Measurements from ENCODE around the gene ARID5B.

The ARID5B gene

GRCh38 chr10:62037890-62038608, 136.6 kb downstream of the ARID5B start:
- DNase-seq (ENCODE audit: low read depth, low spot score), result no peak
- Histone ChIP-seq H3K9me3 (ENCODE audit: insufficient read depth, low read length) (no peaks in the 10 kb centered on the region), H3K4me3 (ENCODE audit: insufficient read length, low read depth) (no peak overlapping the region), H3K27me3 (ENCODE audit: insufficient read depth, insufficient read length) (no peaks in the 10 kb centered on the region), H3K4me1 (ENCODE audit: insufficient read depth, insufficient read length) (no peaks in the 10 kb centered on the region), H3K36me3 (ENCODE audit: insufficient read depth, insufficient read length, low read length) (no peaks in the 10 kb centered on the region), H3K9ac (ENCODE audit: insufficient read length, low read depth) (no peak overlapping the region)
- TF ChIP-seq ZNF274 (IDR thresholded peaks at IDR 0.05; ENCODE audit: low read depth, low read length) (no peak), YY1 (IDR thresholded peaks at IDR 0.05; ENCODE audit: insufficient read depth, insufficient read length) (no peak), SUZ12 (IDR thresholded peaks at IDR 0.05; ENCODE audit: extremely low read depth, insufficient read depth, insufficient read length) (no peak)

GRCh38 chr10:62038609-62039190, 137.2 kb downstream of the ARID5B start:
- TF ChIP-seq SUZ12 (IDR thresholded peaks at IDR 0.05; ENCODE audit: extremely low read depth, insufficient read depth, insufficient read length) (no peak), ZNF274 (IDR thresholded peaks at IDR 0.05; ENCODE audit: low read depth, low read length) (no peak), YY1 (IDR thresholded peaks at IDR 0.05; ENCODE audit: insufficient read depth, insufficient read length) (no peak)
- peak; percentile 35 for DNase-seq (ENCODE audit: low read depth, low spot score)
- Histone ChIP-seq H3K27me3 (ENCODE audit: insufficient read depth, insufficient read length) (no peaks in the 10 kb centered on the region), H3K9ac (ENCODE audit: insufficient read length, low read depth) (no peak overlapping the region), H3K36me3 (ENCODE audit: insufficient read depth, insufficient read length, low read length) (no peaks in the 10 kb centered on the region), H3K4me3 (ENCODE audit: insufficient read length, low read depth) (no peak overlapping the region), H3K4me1 (ENCODE audit: insufficient read depth, insufficient read length) (no peaks in the 10 kb centered on the region), H3K9me3 (ENCODE audit: insufficient read depth, low read length) (no peaks in the 10 kb centered on the region)

- TF ChIP-seq SUZ12 (IDR thresholded peaks at IDR 0.05; ENCODE audit: extremely low read depth, insufficient read depth, insufficient read length) (no peak), YY1 (IDR thresholded peaks at IDR 0.05; ENCODE audit: insufficient read depth, insufficient read length) (no peak), ZNF274 (IDR thresholded peaks at IDR 0.05; ENCODE audit: low read depth, low read length) (no peak)
- no peaks in the 10 kb centered on the region for H3K36me3 ChIP-seq (ENCODE audit: insufficient read depth, insufficient read length, low read length)
- no peaks in the 10 kb centered on the region for H3K9me3 ChIP-seq (ENCODE audit: insufficient read depth, low read length)
- no peak for DNase-seq (ENCODE audit: low read depth, low spot score)
- no peaks in the 10 kb centered on the region for H3K4me1 ChIP-seq (ENCODE audit: insufficient read depth, insufficient read length)
- H3K4me3 ChIP-seq (ENCODE audit: insufficient read length, low read depth), result no peak overlapping the region
- no peaks in the 10 kb centered on the region for H3K27me3 ChIP-seq (ENCODE audit: insufficient read depth, insufficient read length)
- no peak overlapping the region for H3K9ac ChIP-seq (ENCODE audit: insufficient read length, low read depth)
Measured at GRCh38 chr10:62039954-62040353, 138.5 kb downstream of the ARID5B start.

- H3K4me3 ChIP-seq (ENCODE audit: insufficient read length, low read depth), result no peak overlapping the region
- H3K4me1 ChIP-seq (ENCODE audit: insufficient read depth, insufficient read length), result no peaks in the 10 kb centered on the region
- no peaks in the 10 kb centered on the region for H3K27me3 ChIP-seq (ENCODE audit: insufficient read depth, insufficient read length)
- no peak for TF ChIP-seq ZNF274 (IDR thresholded peaks at IDR 0.05; ENCODE audit: low read depth, low read length)
- TF ChIP-seq YY1 (IDR thresholded peaks at IDR 0.05; ENCODE audit: insufficient read depth, insufficient read length), result no peak
- TF ChIP-seq SUZ12 (IDR thresholded peaks at IDR 0.05; ENCODE audit: extremely low read depth, insufficient read depth, insufficient read length), result no peak
- H3K36me3 ChIP-seq (ENCODE audit: insufficient read depth, insufficient read length, low read length), result no peaks in the 10 kb centered on the region
- H3K9me3 ChIP-seq (ENCODE audit: insufficient read depth, low read length), result no peaks in the 10 kb centered on the region
- H3K9ac ChIP-seq (ENCODE audit: insufficient read length, low read depth), result no peak overlapping the region
- no peak for DNase-seq (ENCODE audit: low read depth, low spot score)
Measured at GRCh38 chr10:62040881-62041280, 139.4 kb downstream of the ARID5B start.

GRCh38 chr10:62043421-62044021, 142.0 kb downstream of the ARID5B start:
- TF ChIP-seq ZNF274 (IDR thresholded peaks at IDR 0.05; ENCODE audit: low read depth, low read length) (no peak), SUZ12 (IDR thresholded peaks at IDR 0.05; ENCODE audit: extremely low read depth, insufficient read depth, insufficient read length) (no peak), YY1 (IDR thresholded peaks at IDR 0.05; ENCODE audit: insufficient read depth, insufficient read length) (no peak)
- Histone ChIP-seq H3K4me1 (ENCODE audit: insufficient read depth, insufficient read length) (no peaks in the 10 kb centered on the region), H3K9ac (ENCODE audit: insufficient read length, low read depth) (no peak overlapping the region), H3K9me3 (ENCODE audit: insufficient read depth, low read length) (no peaks in the 10 kb centered on the region), H3K27me3 (ENCODE audit: insufficient read depth, insufficient read length) (no peaks in the 10 kb centered on the region), H3K4me3 (ENCODE audit: insufficient read length, low read depth) (no peak overlapping the region), H3K36me3 (ENCODE audit: insufficient read depth, insufficient read length, low read length) (no peaks in the 10 kb centered on the region)
- no peak for DNase-seq (ENCODE audit: low read depth, low spot score)

- Histone ChIP-seq H3K27me3 (ENCODE audit: insufficient read depth, insufficient read length) (no peaks in the 10 kb centered on the region), H3K36me3 (ENCODE audit: insufficient read depth, insufficient read length, low read length) (no peaks in the 10 kb centered on the region), H3K4me1 (ENCODE audit: insufficient read depth, insufficient read length) (no peaks in the 10 kb centered on the region), H3K4me3 (ENCODE audit: insufficient read length, low read depth) (no peak overlapping the region), H3K9ac (ENCODE audit: insufficient read length, low read depth) (no peak overlapping the region), H3K9me3 (ENCODE audit: insufficient read depth, low read length) (no peaks in the 10 kb centered on the region)
- no peak for DNase-seq (ENCODE audit: low read depth, low spot score)
- no peak for TF ChIP-seq ZNF274 (IDR thresholded peaks at IDR 0.05; ENCODE audit: low read depth, low read length)
- no peak for TF ChIP-seq YY1 (IDR thresholded peaks at IDR 0.05; ENCODE audit: insufficient read depth, insufficient read length)
- no peak for TF ChIP-seq SUZ12 (IDR thresholded peaks at IDR 0.05; ENCODE audit: extremely low read depth, insufficient read depth, insufficient read length)
Measured at GRCh38 chr10:62044566-62044965, 143.1 kb downstream of the ARID5B start.

All from NT2/D1 (cell line).